Hematopoietic multipotent progenitor cell treated with erythropoietin and hydrocortisone succinate and interleukin-3 and kit ligand, for 15 days (in vitro differentiated cells): ENCODE measurements around the gene NCK1.
"Not testable (repeated sequence)": the region's sequence is repeated elsewhere in the genome, so short reads cannot be mapped to it uniquely, and the experiment has no call there.

Experiments
- DNase-seq: peaks from one replicate; pipeline ENCODE4 v3.0.0-alpha.2; 2015; ENCODE audit warnings: low spot score

The NCK1 gene

GRCh38 chr3:136949146-136949545, 87.1 kb downstream of the NCK1 start:
- DNase-seq, result no peak

DNA sequence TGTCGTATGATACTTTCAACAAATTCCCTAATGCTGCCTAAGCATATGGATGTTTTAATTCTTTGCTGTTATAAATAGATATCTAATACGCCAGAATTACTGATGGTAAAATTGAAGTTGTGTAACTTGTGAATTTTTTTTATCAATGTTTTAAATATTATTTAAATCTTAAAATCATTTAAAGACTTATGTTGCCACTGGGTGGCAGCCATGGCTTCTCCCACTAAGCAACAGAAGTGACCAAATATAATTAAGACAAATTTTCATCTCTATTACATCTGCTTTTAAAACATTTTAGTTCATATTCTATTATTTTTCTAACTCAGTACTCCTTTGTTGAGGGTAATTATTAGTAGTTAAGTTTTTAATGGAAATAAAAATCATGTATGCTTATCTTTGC, 87.7 kb downstream of the NCK1 start:
- DNase-seq, result no peak

DNA sequence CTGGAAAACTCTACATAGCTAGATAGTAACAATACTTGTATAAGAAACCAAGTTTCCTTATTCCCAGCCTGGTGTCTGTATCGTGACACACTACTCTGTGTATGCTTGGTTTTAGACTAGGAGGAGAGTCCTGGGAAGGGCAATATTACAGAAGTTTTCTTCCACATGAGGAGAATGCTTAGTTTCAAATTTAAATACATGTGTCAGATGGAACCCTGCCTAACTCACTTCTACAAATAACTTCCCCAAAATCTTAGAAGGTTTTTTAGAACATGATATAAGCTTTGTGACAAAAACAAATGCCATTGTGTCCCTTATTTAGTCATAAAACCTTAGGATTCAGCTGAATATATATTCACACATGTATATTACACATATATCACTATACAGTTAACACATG, 88.6 kb downstream of the NCK1 start:
- no peak for DNase-seq

GRCh38 chr3:136952292-136952691, 90.3 kb downstream of the NCK1 start:
- DNase-seq, result no peak

GRCh38 chr3:136954251-136954650, 92.2 kb downstream of the NCK1 start:
- DNase-seq, result no peak

DNA sequence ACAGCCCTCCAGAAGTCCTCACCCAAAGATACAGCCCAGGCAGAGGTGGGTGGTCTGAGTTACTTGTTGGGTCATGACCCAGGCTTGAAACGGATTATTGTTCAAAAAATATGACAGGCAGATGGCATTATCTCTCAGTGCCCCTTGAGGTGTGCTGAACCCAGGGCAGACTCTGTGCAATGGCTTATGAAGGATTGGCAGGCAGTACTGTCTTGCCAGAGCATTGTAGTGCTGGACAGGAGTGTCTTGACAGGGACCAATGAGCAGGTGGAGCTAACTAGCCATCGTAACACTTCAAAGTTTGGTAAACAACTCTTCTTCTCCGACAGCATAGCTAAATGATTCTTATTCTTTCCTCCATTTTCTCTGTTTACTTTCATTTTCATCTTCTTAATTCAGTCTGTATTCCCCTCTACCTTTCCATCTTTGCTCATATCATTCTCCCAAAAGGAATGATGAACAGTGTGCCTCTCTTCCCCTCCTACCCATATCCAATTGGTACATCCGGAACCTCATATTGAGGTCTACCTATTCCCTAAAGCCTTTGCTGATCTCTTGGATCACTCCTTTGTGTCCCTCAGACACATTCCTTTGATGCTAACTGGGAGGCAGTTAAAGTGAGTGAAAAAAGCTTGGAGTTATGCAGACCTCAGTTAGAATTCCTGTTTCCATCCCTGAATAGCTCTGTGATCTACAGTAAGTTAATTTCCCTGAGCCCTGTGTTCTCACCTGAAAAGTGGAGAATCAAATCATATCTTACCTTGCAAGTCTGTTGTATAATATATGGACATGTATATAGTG, 93.2 kb downstream of the NCK1 start:
- no peak for DNase-seq

DNA sequence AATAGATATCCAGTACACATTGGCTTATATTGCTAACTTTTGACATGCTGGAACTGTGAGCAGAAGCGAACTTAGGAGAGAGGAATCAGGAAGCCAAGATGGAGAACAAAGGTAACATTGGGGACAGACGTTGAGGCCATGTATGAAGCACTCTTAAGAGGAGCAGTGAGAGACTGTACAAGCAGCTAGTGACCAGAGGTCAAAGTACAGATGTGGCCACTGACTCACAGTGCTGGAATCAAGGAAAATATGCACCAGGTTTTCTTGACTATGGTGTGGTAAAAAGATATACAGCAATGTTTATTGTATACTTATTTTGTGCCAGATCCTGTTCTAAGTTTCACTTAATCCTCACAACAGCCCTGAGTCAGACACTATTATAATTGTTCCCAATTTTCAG, 93.8 kb downstream of the NCK1 start:
- no peak for DNase-seq

DNA sequence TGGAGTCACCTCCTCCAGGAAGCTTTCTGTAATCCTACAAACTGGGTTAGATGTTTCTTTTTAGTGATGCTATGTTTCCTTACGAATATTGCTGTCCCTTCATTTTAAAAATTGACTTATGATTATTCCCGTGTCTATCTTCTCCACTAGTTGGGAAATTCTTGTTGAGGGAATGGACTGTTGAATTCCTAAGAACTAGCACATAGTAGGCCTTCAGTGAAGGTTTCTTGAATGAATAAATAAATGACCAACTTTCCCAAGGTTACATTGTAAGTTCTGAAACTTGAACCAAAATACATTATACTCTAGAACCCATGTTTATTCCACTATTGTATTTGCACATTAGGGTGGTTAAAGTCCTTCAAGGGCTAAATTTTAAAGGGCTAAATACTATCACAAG, 95.0 kb downstream of the NCK1 start:
- DNase-seq, result no peak

DNA sequence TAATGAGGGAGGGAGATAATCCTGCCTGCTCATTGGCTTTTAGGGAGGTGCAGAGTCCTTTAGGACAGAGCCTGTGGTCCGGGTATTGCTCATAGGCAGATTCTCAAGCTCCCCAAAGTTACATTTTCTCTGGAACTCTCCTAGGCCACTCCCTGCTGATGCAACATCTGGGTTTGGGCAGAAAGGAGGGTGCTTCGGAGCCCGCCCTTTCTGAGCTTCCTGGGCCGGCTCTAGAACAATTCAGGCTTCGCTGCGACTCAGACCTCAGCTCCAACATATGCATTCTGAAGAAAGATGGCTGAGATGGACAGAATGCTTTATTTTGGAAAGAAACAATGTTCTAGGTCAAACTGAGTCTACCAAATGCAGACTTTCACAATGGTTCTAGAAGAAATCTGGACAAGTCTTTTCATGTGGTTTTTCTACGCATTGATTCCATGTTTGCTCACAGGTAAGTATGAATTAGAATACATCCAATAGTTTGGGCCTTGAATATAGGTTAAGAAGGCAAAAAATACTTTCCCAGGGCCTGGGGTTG, 95.8 kb downstream of the NCK1 start, which contains the start of gene IL20RB:
Gene IL20RB, plus strand, starts transcription at position 233 of the 538 bp plus-strand sequence. Its CDS starts 131 bp downstream, at position 364.
- no peak for DNase-seq

DNA sequence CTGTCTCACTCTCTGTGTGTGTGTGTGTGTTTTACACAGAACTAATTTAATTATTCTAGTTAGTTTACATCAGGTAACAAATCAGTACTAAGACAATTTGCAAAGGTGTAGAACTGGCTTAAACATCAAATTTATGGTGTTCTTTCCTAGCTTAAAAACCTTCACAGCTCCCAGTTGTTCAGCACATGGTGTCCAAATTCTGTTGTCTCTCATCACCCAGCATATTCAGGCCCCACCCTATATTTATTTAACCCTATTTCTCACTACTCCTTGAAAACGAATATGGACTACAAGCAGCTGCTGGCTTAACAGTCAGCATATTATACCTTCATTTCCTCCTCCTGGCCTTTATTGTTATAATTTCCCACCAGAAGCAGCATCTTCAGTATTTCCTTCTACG, 96.9 kb downstream of the NCK1 start:
- no peak for DNase-seq

DNA sequence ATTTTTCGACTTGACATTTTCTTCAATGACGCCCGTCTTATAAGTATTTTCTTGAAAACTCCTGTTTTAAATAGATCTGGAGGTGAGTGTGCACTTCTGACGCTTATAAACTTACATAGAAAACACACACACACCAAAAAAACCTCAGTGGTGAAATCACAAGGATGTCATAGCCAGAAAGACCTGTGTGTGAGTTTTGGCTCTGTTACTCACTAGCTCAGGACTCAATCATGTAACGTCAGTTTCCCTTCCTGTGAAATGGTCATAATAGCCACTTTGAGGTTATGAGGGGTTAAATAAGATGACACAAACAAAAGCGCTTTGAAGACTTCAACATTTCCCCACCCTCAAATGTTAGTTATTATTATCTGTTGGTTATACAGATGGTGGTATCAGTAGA, 97.6 kb downstream of the NCK1 start:
- DNase-seq, result no peak

GRCh38 chr3:136960838-136961836, 99.1 kb downstream of the NCK1 start:
- DNase-seq, result no peak

- no peak for DNase-seq
Observed at GRCh38 chr3:136962927-136963326, 100.9 kb downstream of the NCK1 start.

DNA sequence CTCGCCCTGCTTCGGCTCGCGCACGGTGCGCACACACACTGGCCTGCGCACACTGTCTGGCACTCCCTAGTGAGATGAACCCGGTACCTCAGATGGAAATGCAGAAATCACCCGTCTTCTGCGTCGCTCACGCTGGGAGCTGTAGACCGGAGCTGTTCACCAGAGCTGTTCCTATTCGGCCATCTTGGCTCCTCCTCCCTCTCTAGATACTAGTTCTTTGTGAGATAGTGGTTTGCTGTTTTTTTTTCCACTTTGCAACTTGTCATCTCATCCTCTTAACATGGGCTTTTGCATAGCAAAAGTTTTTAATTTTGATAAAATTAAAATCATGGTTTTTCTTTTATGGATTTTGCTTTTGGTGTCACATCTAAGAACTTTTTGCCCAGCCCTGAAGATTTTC, 107.5 kb downstream of the NCK1 start:
- DNase-seq, result not testable (repeated sequence)

GRCh38 chr3:136973352-136973751, 111.3 kb downstream of the NCK1 start:
- DNase-seq, result no peak

GRCh38 chr3:136974670-136975069, 112.7 kb downstream of the NCK1 start:
- no peak for DNase-seq

GRCh38 chr3:136979204-136979603, 117.2 kb downstream of the NCK1 start:
- DNase-seq, result no peak

DNA sequence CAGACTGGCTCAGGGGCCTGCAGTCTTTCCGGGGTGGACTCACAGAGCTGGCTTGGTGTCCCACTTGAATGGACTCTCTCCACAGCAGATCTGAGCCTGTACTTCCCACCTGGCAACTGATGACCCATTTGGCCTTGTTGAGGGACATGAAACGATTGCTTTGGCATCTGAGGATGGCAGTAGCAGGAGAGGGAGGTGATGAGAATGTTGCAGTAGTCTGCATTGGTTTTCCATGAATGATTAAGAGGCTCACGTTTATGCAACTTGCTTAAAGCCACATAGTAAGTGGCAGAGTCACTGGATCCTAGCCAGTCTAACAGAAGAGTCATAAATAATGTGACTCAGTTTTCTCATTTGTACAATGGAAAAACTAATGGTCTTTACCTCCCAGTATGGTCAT, 117.7 kb downstream of the NCK1 start:
- DNase-seq, result no peak

DNA sequence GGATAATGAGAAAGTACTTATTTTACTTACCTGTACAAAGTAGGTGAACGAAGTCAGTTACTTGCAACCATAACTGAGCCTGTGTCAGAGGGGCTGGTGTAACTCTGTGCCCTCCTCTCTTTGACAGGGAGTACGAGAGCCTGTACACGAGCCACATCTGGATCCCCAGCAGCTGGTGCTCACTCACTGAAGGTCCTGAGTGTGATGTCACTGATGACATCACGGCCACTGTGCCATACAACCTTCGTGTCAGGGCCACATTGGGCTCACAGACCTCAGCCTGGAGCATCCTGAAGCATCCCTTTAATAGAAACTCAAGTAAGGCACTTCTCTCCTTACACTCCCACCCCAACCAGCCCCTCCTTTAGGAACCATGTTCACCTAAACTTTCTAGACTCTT, 120.0 kb downstream of the NCK1 start:
- no peak for DNase-seq

DNA sequence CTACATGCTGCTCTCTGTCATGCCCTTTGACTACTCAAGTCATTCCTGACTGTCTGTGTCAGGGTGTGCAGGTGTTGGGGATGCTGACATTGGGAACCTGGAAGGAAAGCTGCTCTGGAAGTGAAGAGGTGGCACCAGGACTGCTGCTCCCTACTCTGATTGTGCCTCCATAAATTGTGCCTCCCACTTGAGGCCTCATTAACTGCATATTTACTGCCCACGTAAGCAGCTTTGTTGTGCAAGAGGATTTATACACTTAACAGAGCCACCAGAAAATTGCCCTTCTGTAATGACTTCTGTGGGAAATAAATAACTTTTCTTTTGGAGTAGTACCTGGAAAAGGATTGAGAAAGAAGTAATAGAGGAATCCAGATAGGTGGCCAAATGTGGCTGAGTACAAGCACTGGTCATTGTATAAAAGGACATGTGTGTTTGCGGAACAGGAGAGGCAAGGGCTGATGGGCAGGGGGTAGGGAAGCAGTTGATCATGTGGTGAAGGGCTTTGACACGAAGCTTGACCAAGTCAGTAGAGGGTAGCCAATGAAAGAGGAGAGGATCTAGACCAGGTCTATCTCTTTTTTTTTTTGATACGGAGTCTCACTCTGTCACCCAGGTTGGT, 120.6 kb downstream of the NCK1 start:
- no peak for DNase-seq

- DNase-seq, result no peak
Observed at GRCh38 chr3:136984837-136985236, 122.8 kb downstream of the NCK1 start.

DNA sequence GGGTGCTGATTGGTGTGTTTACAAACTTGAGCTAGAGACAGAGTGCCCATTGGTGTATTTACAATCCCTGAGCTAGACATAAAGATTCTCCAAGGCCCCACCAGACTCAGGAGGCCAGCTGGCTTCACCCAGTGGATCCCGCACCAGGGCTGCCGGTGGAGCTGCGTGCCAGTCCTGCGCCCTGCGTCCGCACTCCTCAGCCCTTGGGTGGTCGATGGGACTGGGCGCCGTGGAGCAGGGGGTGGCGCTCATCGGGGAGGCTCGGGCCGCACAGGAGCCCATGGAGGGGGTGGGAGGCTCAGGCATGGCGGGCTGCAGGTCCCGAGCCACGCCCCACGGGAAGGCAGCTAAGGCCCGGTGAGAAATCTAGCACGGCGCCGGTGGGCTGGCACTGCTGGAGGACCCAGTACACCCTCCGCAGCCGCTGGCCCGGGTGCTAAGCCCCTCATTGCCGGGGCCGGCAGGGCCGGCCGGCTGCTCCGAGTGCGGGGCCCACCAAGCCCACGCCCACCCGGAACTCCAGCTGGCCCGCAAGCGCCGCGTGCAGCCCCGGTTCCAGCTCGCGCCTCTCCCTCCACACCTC, 125.5 kb downstream of the NCK1 start:
- DNase-seq, result not testable (repeated sequence)
